Measurements from ENCODE around the gene EVI5.
"Not testable (repeated sequence)": the region's sequence is repeated elsewhere in the genome, so short reads cannot be mapped to it uniquely, and the experiment has no call there.

Gene EVI5

GRCh38 chr1:92748138-92748537 is 36.8 kb downstream of the EVI5 start:
- Histone ChIP-seq H3K4me3 (ENCODE audit: low read depth in 1 of 2, low read length in 1 of 2) (no peak overlapping the region), H3K36me3 (no peaks in the 10 kb centered on the region), H3K4me1 (ENCODE audit: control insufficient read depth in 1 of 2, insufficient read depth in 1 of 2, low read depth in 1 of 2, low read length in 1 of 2) (peaks cover 0 to 5% of the 10 kb centered on the region in 2 experiments), H3K27ac (no peak overlapping the region), H3K9me3 (no peaks in the 10 kb centered on the region), H3K27me3 (no peaks in the 10 kb centered on the region)
- TF ChIP-seq, protein P1, sequence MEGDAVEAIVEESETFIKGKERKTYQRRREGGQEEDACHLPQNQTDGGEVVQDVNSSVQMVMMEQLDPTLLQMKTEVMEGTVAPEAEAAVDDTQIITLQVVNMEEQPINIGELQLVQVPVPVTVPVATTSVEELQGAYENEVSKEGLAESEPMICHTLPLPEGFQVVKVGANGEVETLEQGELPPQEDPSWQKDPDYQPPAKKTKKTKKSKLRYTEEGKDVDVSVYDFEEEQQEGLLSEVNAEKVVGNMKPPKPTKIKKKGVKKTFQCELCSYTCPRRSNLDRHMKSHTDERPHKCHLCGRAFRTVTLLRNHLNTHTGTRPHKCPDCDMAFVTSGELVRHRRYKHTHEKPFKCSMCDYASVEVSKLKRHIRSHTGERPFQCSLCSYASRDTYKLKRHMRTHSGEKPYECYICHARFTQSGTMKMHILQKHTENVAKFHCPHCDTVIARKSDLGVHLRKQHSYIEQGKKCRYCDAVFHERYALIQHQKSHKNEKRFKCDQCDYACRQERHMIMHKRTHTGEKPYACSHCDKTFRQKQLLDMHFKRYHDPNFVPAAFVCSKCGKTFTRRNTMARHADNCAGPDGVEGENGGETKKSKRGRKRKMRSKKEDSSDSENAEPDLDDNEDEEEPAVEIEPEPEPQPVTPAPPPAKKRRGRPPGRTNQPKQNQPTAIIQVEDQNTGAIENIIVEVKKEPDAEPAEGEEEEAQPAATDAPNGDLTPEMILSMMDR (IDR thresholded peaks at IDR 0.05): no peak

- H3K4me1 ChIP-seq (ENCODE audit: control insufficient read depth in 1 of 2, insufficient read depth in 1 of 2, low read depth in 1 of 2, low read length in 1 of 2): peaks cover 0 to 9% of the 10 kb centered on the region in 2 experiments
- no peak overlapping the region for H3K4me3 ChIP-seq (ENCODE audit: low read depth in 1 of 2, low read length in 1 of 2)
- no peak overlapping the region for H3K27ac ChIP-seq
- no peaks in the 10 kb centered on the region for H3K27me3 ChIP-seq
- H3K9me3 ChIP-seq: no peaks in the 10 kb centered on the region
- TF ChIP-seq, protein P1 (IDR thresholded peaks at IDR 0.05): no peak
- no peaks in the 10 kb centered on the region for H3K36me3 ChIP-seq
These were observed 37.2 kb downstream of the EVI5 start for GRCh38 chr1:92747735-92748134.

DNA sequence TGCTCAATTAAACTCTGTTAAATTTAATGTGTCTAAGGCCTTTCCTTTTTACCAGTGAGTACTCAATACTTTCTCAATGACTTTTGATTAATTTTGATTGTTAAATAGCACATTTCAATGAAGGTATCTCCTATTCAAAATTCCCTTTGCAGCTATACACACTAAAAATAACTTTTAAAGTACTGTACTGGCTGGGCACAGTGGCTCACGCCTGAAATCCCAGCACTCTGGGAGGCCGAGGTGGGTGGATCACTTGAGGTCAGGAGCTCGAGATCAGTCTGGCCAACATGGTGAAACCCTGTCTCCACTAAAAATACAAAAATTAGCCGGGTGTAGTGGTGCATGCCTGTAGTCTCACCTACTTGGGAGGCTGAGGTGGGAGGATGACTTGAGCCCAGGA is 38.7 kb downstream of the EVI5 start:
- not testable (repeated sequence) for H3K27ac ChIP-seq; H3K36me3 ChIP-seq; H3K27me3 ChIP-seq; H3K4me3 ChIP-seq (ENCODE audit: low read depth in 1 of 2, low read length in 1 of 2); H3K4me1 ChIP-seq (ENCODE audit: control insufficient read depth in 1 of 2, insufficient read depth in 1 of 2, low read depth in 1 of 2, low read length in 1 of 2); H3K9me3 ChIP-seq

DNA sequence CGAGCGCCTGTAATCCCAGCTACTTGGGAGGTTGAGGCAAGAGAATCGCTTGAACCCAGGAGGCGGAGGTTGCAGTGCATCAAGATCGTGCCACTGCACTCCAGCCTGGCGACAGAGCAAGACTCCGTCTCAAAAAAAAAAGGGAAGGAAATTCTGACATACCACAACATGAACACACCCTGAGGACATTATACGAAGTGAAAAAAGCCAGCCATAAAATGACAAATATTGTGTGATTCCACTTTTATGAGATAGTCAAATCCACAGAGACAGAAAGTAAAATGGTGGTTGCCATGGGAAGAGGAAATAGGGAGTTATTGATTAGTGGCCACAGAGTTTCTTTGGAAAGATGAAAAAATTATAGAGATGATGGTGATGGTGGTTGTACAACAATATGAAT is 41.7 kb downstream of the EVI5 start:
- peak overlapping the region; percentile 16 for H3K27ac ChIP-seq
- no peaks in the 10 kb centered on the region for H3K36me3 ChIP-seq
- H3K4me1 ChIP-seq (ENCODE audit: control insufficient read depth in 1 of 2, insufficient read depth in 1 of 2, low read depth in 1 of 2, low read length in 1 of 2): peaks cover 0 to 9% of the 10 kb centered on the region in 2 experiments
- TF ChIP-seq, protein P1 (IDR thresholded peaks at IDR 0.05): no peak
- no peaks in the 10 kb centered on the region for H3K27me3 ChIP-seq
- no peak overlapping the region for H3K4me3 ChIP-seq (ENCODE audit: low read depth in 1 of 2, low read length in 1 of 2)
- no peaks in the 10 kb centered on the region for H3K9me3 ChIP-seq

DNA sequence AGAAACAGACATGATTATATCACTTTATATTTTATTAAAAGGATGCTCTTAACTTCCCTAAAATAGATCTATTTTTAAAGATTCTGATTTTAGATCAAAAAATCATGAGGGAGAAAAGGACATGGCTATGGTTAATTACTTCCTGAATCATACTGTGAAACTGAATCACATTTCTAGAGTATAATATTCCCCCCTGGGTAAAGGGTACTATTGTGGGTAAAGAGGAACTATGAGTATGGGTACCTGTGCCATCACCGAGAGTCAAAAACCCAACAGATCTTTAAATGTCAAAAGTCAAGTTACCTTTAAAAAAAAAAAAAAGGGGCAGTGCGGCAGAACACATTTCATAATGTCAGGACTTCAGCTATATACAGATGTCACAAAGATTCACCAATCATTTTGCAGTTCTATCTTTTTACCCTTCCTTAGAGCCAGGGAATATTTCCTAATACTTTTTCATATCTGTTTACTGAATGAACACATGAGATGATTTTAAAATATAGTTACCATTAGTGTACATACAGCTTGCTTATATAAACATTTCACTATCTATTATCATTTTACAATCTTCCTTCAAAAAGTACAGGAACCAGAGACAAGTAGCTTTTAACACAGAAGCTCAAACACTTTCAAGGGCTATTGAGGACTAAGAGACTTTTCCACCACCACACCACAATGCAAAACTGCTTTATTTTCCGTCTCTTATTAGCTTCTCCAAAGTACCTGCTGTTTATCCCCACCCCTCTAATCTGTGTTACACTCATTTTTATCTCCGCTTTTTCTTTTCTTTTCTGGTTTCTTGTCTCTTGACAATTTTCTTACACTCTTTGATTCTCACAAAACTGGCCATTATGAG is 45.0 kb downstream of the EVI5 start:
- H3K27me3 ChIP-seq: no peaks in the 10 kb centered on the region

DNA sequence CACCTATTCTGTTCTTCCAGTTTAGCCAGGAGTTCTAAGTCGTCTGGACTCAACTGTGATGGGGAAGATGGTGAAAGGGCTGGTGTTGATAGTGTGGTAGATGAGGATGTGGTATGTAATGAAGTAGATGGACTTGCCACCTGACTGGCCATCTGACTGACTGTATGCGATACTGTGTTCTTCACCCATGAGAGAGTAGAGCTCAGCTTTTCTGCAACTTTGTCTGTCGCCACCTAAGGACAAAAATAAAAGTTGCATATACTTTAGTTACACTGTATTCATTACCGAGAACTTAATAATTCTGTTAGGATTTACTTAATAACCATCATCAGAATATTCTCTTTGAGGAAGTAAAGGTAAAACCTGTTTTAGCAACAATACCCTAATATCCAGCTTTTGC is 48.5 kb downstream of the EVI5 start:
- H3K36me3 ChIP-seq: peaks cover 5% of the 10 kb centered on the region
- H3K4me1 ChIP-seq (ENCODE audit: control insufficient read depth in 1 of 2, insufficient read depth in 1 of 2, low read depth in 1 of 2, low read length in 1 of 2): peaks cover 4 to 12% of the 10 kb centered on the region in 2 experiments
- TF ChIP-seq, protein P1 (IDR thresholded peaks at IDR 0.05): no peak
- H3K27ac ChIP-seq: peak overlapping the region; percentile 3
- no peaks in the 10 kb centered on the region for H3K27me3 ChIP-seq
- no peak overlapping the region for H3K4me3 ChIP-seq (ENCODE audit: low read depth in 1 of 2, low read length in 1 of 2)
- no peaks in the 10 kb centered on the region for H3K9me3 ChIP-seq

More for the DNA sequence above, 45.0 kb downstream of the EVI5 start:
- Histone ChIP-seq H3K9me3 (no peaks in the 10 kb centered on the region), H3K27ac (no peak overlapping the region), H3K4me1 (ENCODE audit: control insufficient read depth in 1 of 2, insufficient read depth in 1 of 2, low read depth in 1 of 2, low read length in 1 of 2) (peaks cover 0 to 15% of the 10 kb centered on the region in 2 experiments), H3K36me3 (peaks cover 4% of the 10 kb centered on the region), H3K4me3 (ENCODE audit: low read depth in 1 of 2, low read length in 1 of 2) (no peak overlapping the region)
- TF ChIP-seq, protein P1 (IDR thresholded peaks at IDR 0.05): no peak

All from neutrophil (primary cell).